Measurements from ENCODE around the gene CACNA1A.

The CACNA1A gene

GRCh38 chr19:13163609-13164342, 342.5 kb downstream of the CACNA1A start (continued):
- no peak for TF ChIP-seq MEIS1 (CRISPR knock-in tag; IDR thresholded peaks at IDR 0.05; ENCODE audit: borderline replicate concordance)
- TF ChIP-seq KLF8 (tag by site-specific recombination; IDR thresholded peaks at IDR 0.05), result no peak
- no peak for TF ChIP-seq ZSCAN18 (tag by site-specific recombination; IDR thresholded peaks at IDR 0.05)
- TF ChIP-seq ZNF175 (tag by site-specific recombination; IDR thresholded peaks at IDR 0.05), result no peak

GRCh38 chr19:13162724-13163608, 343.3 kb downstream of the CACNA1A start:
- POLR2A ChIA-PET, result interaction anchor here (0.6 to 6.3 kb wide), 8 partner anchors 8 to 180 kb away, joined by 3 to 89 read pairs (median 3); no protein-coding TSS in a partner anchor
- H3K4me1 ChIP-seq (ENCODE audit: control insufficient read depth, insufficient read depth, low read length), result peaks cover 17% of the 10 kb centered on the region
- TF ChIP-seq KLF9 (tag by site-specific recombination; IDR thresholded peaks at IDR 0.05; ENCODE audit: low read depth) (peak; percentile 98), ZNF366 (tag by site-specific recombination; conservative IDR thresholded peaks at IDR 0.05) (no peak), ZNF26 (tag by site-specific recombination; IDR thresholded peaks at IDR 0.05) (no peak), ZNF18 (tag by site-specific recombination; IDR thresholded peaks at IDR 0.05) (no peak), ZBTB1 (tag by site-specific recombination; IDR thresholded peaks at IDR 0.05) (no peak; the same call in 1 of the 2 replicates), BCL11B (tag by site-specific recombination; IDR thresholded peaks at IDR 0.05; ENCODE audit: low read depth) (no peak), REPIN1 (tag by site-specific recombination; IDR thresholded peaks at IDR 0.05; ENCODE audit: low read depth) (no peak), REST (tag by site-specific recombination; IDR thresholded peaks at IDR 0.05) (no peak; the same call in 1 of the 2 replicates), ZBTB26 (tag by site-specific recombination; optimal IDR thresholded peaks at IDR 0.05) (peak; percentile 62), MZF1 (tag by site-specific recombination; IDR thresholded peaks at IDR 0.05; ENCODE audit: borderline replicate concordance) (peak; percentile 96), ZNF660 (tag by site-specific recombination; IDR thresholded peaks at IDR 0.05) (no peak), GFI1B (tag by site-specific recombination; IDR thresholded peaks at IDR 0.05) (no peak), KLF17 (tag by site-specific recombination; IDR thresholded peaks at IDR 0.05) (peak; percentile 59), GLI2 (tag by site-specific recombination; IDR thresholded peaks at IDR 0.05; ENCODE audit: borderline replicate concordance, low read depth) (no peak), ZNF776 (tag by site-specific recombination; IDR thresholded peaks at IDR 0.05; ENCODE audit: borderline replicate concordance) (no peak), ZNF274 (IDR thresholded peaks at IDR 0.05; ENCODE audit: low read length) (no peak), ZNF274 (tag by site-specific recombination; IDR thresholded peaks at IDR 0.05; ENCODE audit: borderline replicate concordance) (no peak), ZNF555 (tag by site-specific recombination; conservative IDR thresholded peaks at IDR 0.05) (no peak)

More at GRCh38 chr19:13162724-13163608, 343.3 kb downstream of the CACNA1A start:
- CTCF ChIA-PET, result interaction anchor here (1.0 to 1.7 kb wide), 3 partner anchors 29 to 69 kb away, joined by 3 to 7 read pairs (median 5); no protein-coding TSS in a partner anchor
- Histone ChIP-seq H3K4me3 (ENCODE audit: low read depth, low read length) (peak overlapping the region; percentile 20), H3K36me3 (ENCODE audit: control insufficient read depth in 2 of 2, insufficient read depth in 1 of 2, low read length in 2 of 2) (no peaks in the 10 kb centered on the region), H3K9me3 (ENCODE audit: control insufficient read depth, insufficient read depth, low read depth, low read length) (no peaks in the 10 kb centered on the region), H3K27ac (ENCODE audit: extremely low read depth, low read depth, low read length) (peak overlapping the region; percentile 72)

All from HEK293 (cell line).